SK-N-SH (cell line): Measurements from ENCODE around the gene GSG1L2. TPM values are rescaled to one million over a fixed set of nuclear protein-coding genes. Genes with fewer than 3 reads are reported as not detected.

Source experiments
- CTCF ChIA-PET: fragments of 300-600, 350-600 bp; formaldehyde crosslinking; extraction: SDS; loops from one replicate; lab custom pipeline; 2021; lab: Yijun Ruan, JAX
- POLR2A ChIA-PET: fragments of 350-600 bp; sonication (Branson Sonifier 250); formaldehyde crosslinking; extraction: SDS; loops from one replicate; lab custom pipeline; 2020; ENCODE audit warnings: antibody characterized with exemption, inconsistent platforms; lab: Yijun Ruan, JAX
- DNase-seq: peaks from one replicate; pipeline ENCODE4 v3.0.0; 2012
- H2AFZ ChIP-seq: fragments of 200-600 bp; sonication (generic); 2 replicates; pipeline ENCODE4 v1.8.1; 2016; ENCODE audit warnings: antibody characterized with exemption, mild to moderate bottlenecking, low read depth
- H3F3A ChIP-seq: fragments of 200-600 bp; sonication (generic); replicated peaks from 2 replicates; pipeline ENCODE3; 2016; ENCODE audit warnings: antibody characterized with exemption, mild to moderate bottlenecking; ENCODE audit not compliant: insufficient read depth
- H3K27ac ChIP-seq, 2 experiments: fragments of 200-500 bp in 1 of 2; fragments of 200-600 bp in 1 of 2; sonication (Bioruptor generic) in 1 of 2; sonication (generic), shearing (Covaris generic) in 1 of 2; 2 replicates each; pipeline versions ENCODE4 v1.5.1 to v1.6.1; 2014 to 2016; ENCODE audit warnings: low read depth in 2 of 2, inconsistent platforms in 1 of 2, low read length in 1 of 2, mild to moderate bottlenecking in 1 of 2, mixed read lengths in 1 of 2
- H3K27me3 ChIP-seq: fragments of 200-600 bp; sonication (generic), shearing (Covaris generic); 2 replicates; pipeline ENCODE4 v1.6.1; 2016; ENCODE audit warnings: mixed run types; ENCODE audit not compliant: insufficient read depth
- H3K36me3 ChIP-seq, 2 experiments: fragments of 200-500 bp in 1 of 2; fragments of 200-600 bp in 1 of 2; sonication (Bioruptor generic) in 1 of 2; sonication (generic) in 1 of 2; replicated peaks in 1 of 2; 2 replicates each; pipeline versions ENCODE3 to v1.5.1; 2014 to 2016; ENCODE audit warnings: low read length in 1 of 2, mild to moderate bottlenecking in 1 of 2; ENCODE audit not compliant: insufficient read depth in 2 of 2, control insufficient read depth in 1 of 2
- H3K4me1 ChIP-seq, 2 experiments: fragments of 200-500 bp in 1 of 2; fragments of 200-600 bp in 1 of 2; sonication (Bioruptor generic) in 1 of 2; sonication (generic), shearing (Covaris generic) in 1 of 2; 2 replicates each; pipeline versions ENCODE4 v1.5.1 to v1.6.1; 2014 to 2016; ENCODE audit warnings: low read depth in 1 of 2, low read length in 1 of 2, mixed run types in 1 of 2; ENCODE audit not compliant: insufficient read depth in 2 of 2, control insufficient read depth in 1 of 2
- H3K4me2 ChIP-seq: fragments of 200-600 bp; sonication (generic), shearing (Covaris generic); 2 replicates; pipeline ENCODE4 v1.6.1; 2017; ENCODE audit warnings: mixed run types
- H3K4me3 ChIP-seq, 2 experiments: fragments of 200-500 bp in 1 of 2; fragments of 200-600 bp in 1 of 2; sonication (Bioruptor generic) in 1 of 2; sonication (generic), shearing (Covaris generic) in 1 of 2; 2 replicates each; pipeline versions ENCODE4 v1.5.1 to v1.8.1; 2014 to 2016; ENCODE audit warnings: low read depth in 2 of 2, inconsistent platforms in 1 of 2, low read length in 1 of 2, mild to moderate bottlenecking in 1 of 2, mixed read lengths in 1 of 2, moderate library complexity in 1 of 2
- H3K79me2 ChIP-seq: fragments of 200-600 bp; sonication (generic); 2 replicates; pipeline ENCODE4 v1.8.1; 2017; ENCODE audit warnings: mild to moderate bottlenecking; ENCODE audit not compliant: insufficient read depth
- H3K9ac ChIP-seq: fragments of 200-600 bp; sonication (generic); 2 replicates; pipeline ENCODE4 v1.6.1; 2017; ENCODE audit warnings: mixed run types
- H3K9me2 ChIP-seq: fragments of 200-600 bp; sonication (generic); 2 replicates; pipeline ENCODE4 v1.6.1; 2017; ENCODE audit warnings: mixed run types
- H3K9me3 ChIP-seq: fragments of 200-600 bp; sonication (generic); 2 replicates; pipeline ENCODE4 v1.6.1; 2017; ENCODE audit warnings: mixed run types, mild to moderate bottlenecking, moderate library complexity
- H4K20me1 ChIP-seq: fragments of 200-600 bp; sonication (generic); 2 replicates; pipeline ENCODE4 v1.6.1; 2017; ENCODE audit warnings: mild to moderate bottlenecking, mixed run types; ENCODE audit not compliant: insufficient read depth
- CHD2 ChIP-seq: fragments of 150-350 bp; IDR thresholded peaks from 2 replicates; pipeline ENCODE4 v1.6.1; 2018; ENCODE audit warnings: low read length; ENCODE audit not compliant: partially characterized antibody
- ELF1 ChIP-seq: IDR thresholded peaks from 2 replicates; pipeline ENCODE4 v1.4.0; 2012
- EZH2phosphoT487 ChIP-seq: fragments of 200-600 bp; sonication (generic); IDR thresholded peaks from 2 replicates; pipeline ENCODE4 v1.6.1; 2017; ENCODE audit warnings: low read depth, mixed run types, mild to moderate bottlenecking, antibody characterized with exemption, moderate library complexity, borderline replicate concordance
- FOXM1 ChIP-seq: IDR thresholded peaks from 2 replicates; pipeline ENCODE4 v1.4.0; 2012; ENCODE audit warnings: low read depth, mild to moderate bottlenecking
- RFX5 ChIP-seq: IDR thresholded peaks from 2 replicates; pipeline ENCODE4 v1.6.1; 2012; ENCODE audit warnings: mild to moderate bottlenecking, improper control_type of control experiment, low read length
- RXRA ChIP-seq: IDR thresholded peaks from 2 replicates; pipeline ENCODE4 v1.4.0; 2012; ENCODE audit warnings: low read depth, mild to moderate bottlenecking, borderline replicate concordance
- SIN3A ChIP-seq: IDR thresholded peaks from 2 replicates; pipeline ENCODE4 v1.6.1; 2012; ENCODE audit warnings: low read depth, mild to moderate bottlenecking, low read length, moderate library complexity, borderline replicate concordance
- TCF12 ChIP-seq: IDR thresholded peaks from 2 replicates; pipeline ENCODE4 v1.4.0; 2012
- TEAD4 ChIP-seq: IDR thresholded peaks from 2 replicates; pipeline ENCODE4 v1.4.0; 2012; ENCODE audit warnings: mild to moderate bottlenecking, borderline replicate concordance; ENCODE audit not compliant: insufficient read depth
- WGBS: methylation state at CpG from one replicate; pipeline ENCODE4 v1.1.6; 2017; ENCODE audit warnings: low lambda C conversion rate; 5-methylcytosine and 5-hydroxymethylcytosine counted together
- polyA plus RNA-seq, 3 experiments: library from polyadenylated mRNA; depleted of rRNA; stranded (reverse); fragments of >200 nt; gene quantifications; 2 replicates each; pipeline ENCODE4 v1.2.3, GENCODE V29; 2012
- TF ChIP-seq, protein P1 (sequence below): fragments of 150-350 bp; IDR thresholded peaks from 2 replicates; pipeline ENCODE4 v1.6.1; 2017; ENCODE audit warnings: antibody characterized with exemption, low read length, low read depth, borderline replicate concordance
- TF ChIP-seq, protein P2 (sequence below): IDR thresholded peaks from 2 replicates; pipeline ENCODE4 v1.4.0; 2012; ENCODE audit warnings: low read depth, borderline replicate concordance
- TF ChIP-seq, protein P3 (sequence below): IDR thresholded peaks from 2 replicates; pipeline ENCODE4; 2012

Gene GSG1L2
- polyA plus RNA-seq, 1 of the 3 experiments (the other 2 are of a cell fraction), result not detected

DNA sequence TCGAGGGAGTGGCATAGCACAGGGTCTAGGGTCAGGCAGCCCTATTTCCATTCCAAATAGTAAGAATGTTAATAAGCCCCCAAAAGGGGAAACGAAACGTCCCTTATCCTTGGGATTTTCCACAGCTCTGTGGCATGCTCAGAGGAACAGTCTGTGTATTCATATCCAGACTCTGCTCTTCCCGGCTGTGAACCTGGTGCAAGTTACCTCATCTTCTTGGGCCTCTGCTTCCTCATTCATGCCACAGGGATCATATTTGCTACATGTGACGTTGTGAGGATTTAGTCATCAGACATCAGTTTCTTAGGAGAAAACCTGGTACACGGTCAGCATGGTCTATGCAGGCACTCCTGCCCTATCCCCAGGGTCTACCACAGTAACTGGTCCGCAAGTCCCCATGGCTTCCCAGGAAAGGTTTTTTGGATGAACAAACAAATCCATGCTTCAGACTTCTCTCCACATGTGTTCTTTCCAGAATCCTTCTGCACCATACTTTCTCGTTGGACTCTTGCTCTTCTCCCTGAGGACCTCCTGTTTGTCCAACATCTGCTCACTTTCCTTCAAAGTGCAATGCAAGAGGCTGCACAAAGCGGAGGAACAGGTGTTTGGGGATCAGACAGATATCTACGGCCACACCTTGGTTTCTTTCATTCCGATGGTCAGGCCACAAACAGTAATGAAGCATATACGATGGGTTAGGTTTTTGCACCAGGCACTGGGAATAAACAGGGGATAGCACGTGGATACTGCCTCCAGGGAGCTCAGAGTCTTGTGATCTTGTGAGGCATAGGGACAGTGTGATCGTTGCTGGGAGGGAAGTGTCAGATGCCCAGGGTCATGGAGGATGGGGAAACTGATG lies 21.5 kb upstream of the GSG1L2 start:
- no peak for DNase-seq

DNA sequence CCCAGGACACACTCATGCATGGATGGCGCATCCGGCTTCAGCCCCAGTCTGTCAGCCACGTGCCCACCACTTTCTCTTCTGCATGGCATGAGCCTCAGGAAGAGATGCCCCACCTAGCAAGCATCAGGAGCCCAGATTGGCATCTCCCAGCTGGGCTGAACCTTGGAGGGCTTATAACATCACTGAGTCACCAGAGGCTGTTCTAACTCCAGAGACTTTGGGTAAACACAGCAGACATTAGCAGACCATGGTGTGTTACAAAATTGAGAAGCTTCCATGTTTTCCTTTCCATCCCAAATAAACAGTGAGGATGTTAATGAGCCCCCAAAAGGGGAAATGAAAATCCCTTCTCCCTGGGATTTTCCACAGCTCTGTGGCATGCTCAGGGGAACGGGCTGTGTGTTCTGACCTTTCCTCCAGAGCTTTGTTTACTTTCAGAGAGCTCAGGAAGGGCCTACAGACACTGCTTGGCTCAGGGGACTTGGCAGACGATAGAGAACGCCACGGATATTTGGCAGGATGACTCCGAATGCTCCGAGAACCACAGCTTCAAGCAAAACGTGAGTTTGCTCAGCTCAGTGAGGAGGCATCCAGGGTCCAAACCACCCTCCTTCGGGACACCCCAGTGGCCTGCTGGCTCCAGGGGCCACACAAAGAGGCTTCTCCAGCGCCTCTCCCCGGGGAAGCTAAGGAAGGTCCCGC lies 20.3 kb upstream of the GSG1L2 start:
- H4K20me1 ChIP-seq, result no peaks in the 10 kb centered on the region
- H3K27me3 ChIP-seq, result peaks cover 5% of the 10 kb centered on the region
- H3K4me2 ChIP-seq, result no peak overlapping the region
- 2% methylated on average over 14 of the region's 14 CpGs for WGBS
- H3K36me3 ChIP-seq, result no peaks in the 10 kb centered on the region
- no peak for DNase-seq
- CTCF ChIA-PET, result no interaction called here
- no peak overlapping the region for H3K27ac ChIP-seq
- no peak overlapping the region for H2AFZ ChIP-seq
- H3K9me2 ChIP-seq, result no peaks in the 10 kb centered on the region
- TF ChIP-seq, protein P1, sequence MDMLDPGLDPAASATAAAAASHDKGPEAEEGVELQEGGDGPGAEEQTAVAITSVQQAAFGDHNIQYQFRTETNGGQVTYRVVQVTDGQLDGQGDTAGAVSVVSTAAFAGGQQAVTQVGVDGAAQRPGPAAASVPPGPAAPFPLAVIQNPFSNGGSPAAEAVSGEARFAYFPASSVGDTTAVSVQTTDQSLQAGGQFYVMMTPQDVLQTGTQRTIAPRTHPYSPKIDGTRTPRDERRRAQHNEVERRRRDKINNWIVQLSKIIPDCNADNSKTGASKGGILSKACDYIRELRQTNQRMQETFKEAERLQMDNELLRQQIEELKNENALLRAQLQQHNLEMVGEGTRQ, result no peak
- no peak for TF ChIP-seq EZH2phosphoT487
- TF ChIP-seq CHD2, result no peak
- TF ChIP-seq, protein P2, sequence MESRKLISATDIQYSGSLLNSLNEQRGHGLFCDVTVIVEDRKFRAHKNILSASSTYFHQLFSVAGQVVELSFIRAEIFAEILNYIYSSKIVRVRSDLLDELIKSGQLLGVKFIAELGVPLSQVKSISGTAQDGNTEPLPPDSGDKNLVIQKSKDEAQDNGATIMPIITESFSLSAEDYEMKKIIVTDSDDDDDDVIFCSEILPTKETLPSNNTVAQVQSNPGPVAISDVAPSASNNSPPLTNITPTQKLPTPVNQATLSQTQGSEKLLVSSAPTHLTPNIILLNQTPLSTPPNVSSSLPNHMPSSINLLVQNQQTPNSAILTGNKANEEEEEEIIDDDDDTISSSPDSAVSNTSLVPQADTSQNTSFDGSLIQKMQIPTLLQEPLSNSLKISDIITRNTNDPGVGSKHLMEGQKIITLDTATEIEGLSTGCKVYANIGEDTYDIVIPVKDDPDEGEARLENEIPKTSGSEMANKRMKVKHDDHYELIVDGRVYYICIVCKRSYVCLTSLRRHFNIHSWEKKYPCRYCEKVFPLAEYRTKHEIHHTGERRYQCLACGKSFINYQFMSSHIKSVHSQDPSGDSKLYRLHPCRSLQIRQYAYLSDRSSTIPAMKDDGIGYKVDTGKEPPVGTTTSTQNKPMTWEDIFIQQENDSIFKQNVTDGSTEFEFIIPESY, result no peak
- no peak for TF ChIP-seq FOXM1
- no peak for TF ChIP-seq RFX5
- H3K9me3 ChIP-seq, result no peaks in the 10 kb centered on the region
- H3F3A ChIP-seq, result no peaks in the 10 kb centered on the region
- no peak overlapping the region for H3K9ac ChIP-seq
- no peaks in the 10 kb centered on the region for H3K79me2 ChIP-seq
- H3K4me3 ChIP-seq, result no peak overlapping the region
- H3K4me1 ChIP-seq, result no peaks in the 10 kb centered on the region
- POLR2A ChIA-PET, result no interaction called here

More for the DNA sequence above, 21.5 kb upstream of the GSG1L2 start:
- ChIA-PET CTCF (no interaction called here), POLR2A (no interaction called here)
- Histone ChIP-seq H3F3A (no peaks in the 10 kb centered on the region), H3K79me2 (no peaks in the 10 kb centered on the region), H3K4me2 (no peak overlapping the region), H3K4me1 (no peaks in the 10 kb centered on the region), H3K27ac (no peak overlapping the region), H3K9ac (no peak overlapping the region), H3K4me3 (no peak overlapping the region), H3K9me3 (no peaks in the 10 kb centered on the region), H3K9me2 (no peaks in the 10 kb centered on the region), H3K27me3 (peaks cover 5% of the 10 kb centered on the region), H2AFZ (no peak overlapping the region), H3K36me3 (no peaks in the 10 kb centered on the region), H4K20me1 (no peaks in the 10 kb centered on the region)
- TF ChIP-seq TCF12, result no peak
- no peak for TF ChIP-seq CHD2
- no peak for TF ChIP-seq ELF1
- TF ChIP-seq TEAD4, result no peak
- TF ChIP-seq, protein P3, sequence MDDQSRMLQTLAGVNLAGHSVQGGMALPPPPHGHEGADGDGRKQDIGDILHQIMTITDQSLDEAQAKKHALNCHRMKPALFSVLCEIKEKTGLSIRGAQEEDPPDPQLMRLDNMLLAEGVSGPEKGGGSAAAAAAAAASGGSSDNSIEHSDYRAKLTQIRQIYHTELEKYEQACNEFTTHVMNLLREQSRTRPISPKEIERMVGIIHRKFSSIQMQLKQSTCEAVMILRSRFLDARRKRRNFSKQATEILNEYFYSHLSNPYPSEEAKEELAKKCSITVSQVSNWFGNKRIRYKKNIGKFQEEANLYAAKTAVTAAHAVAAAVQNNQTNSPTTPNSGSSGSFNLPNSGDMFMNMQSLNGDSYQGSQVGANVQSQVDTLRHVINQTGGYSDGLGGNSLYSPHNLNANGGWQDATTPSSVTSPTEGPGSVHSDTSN, result no peak
- TF ChIP-seq RXRA, result no peak
- TF ChIP-seq SIN3A, result no peak
- WGBS, result 13% methylated on average over 14 of the region's 14 CpGs
